ENCODE data around the gene XK.

XK gene

GRCh38 chrX:37714479-37714878 is 28.9 kb downstream of the XK start:
- H3K36me3 ChIP-seq (ENCODE audit: insufficient read depth, low read length): no peaks in the 10 kb centered on the region

GRCh38 chrX:37716602-37717001 is 31.0 kb downstream of the XK start:
- H3K9me3 ChIP-seq (ENCODE audit: insufficient read depth, low read depth, low read length): no peaks in the 10 kb centered on the region
- no peaks in the 10 kb centered on the region for H3K27me3 ChIP-seq (ENCODE audit: insufficient read depth, low read length)
- H3K9ac ChIP-seq (ENCODE audit: low read depth, low read length): no peak overlapping the region
- H3K4me1 ChIP-seq (ENCODE audit: insufficient read depth, low read length): no peaks in the 10 kb centered on the region
- no peaks in the 10 kb centered on the region for H3K36me3 ChIP-seq (ENCODE audit: insufficient read depth, low read length)
- no peak overlapping the region for H3K27ac ChIP-seq (ENCODE audit: low read depth, low read length)
- H3K4me3 ChIP-seq (ENCODE audit: low read length): no peak overlapping the region

More at GRCh38 chrX:37714479-37714878, 28.9 kb downstream of the XK start:
- H3K9me3 ChIP-seq (ENCODE audit: insufficient read depth, low read depth, low read length): no peaks in the 10 kb centered on the region
- H3K27ac ChIP-seq (ENCODE audit: low read depth, low read length): no peak overlapping the region
- H3K9ac ChIP-seq (ENCODE audit: low read depth, low read length): no peak overlapping the region
- no peak overlapping the region for H3K4me3 ChIP-seq (ENCODE audit: low read length)
- no peaks in the 10 kb centered on the region for H3K4me1 ChIP-seq (ENCODE audit: insufficient read depth, low read length)
- no peaks in the 10 kb centered on the region for H3K27me3 ChIP-seq (ENCODE audit: insufficient read depth, low read length)
- WGBS: 89% methylated on average over 2 of the region's 2 CpGs

GRCh38 chrX:37717708-37718107 is 32.1 kb downstream of the XK start:
- Histone ChIP-seq H3K27me3 (ENCODE audit: insufficient read depth, low read length) (no peaks in the 10 kb centered on the region), H3K4me1 (ENCODE audit: insufficient read depth, low read length) (no peaks in the 10 kb centered on the region), H3K9me3 (ENCODE audit: insufficient read depth, low read depth, low read length) (no peaks in the 10 kb centered on the region), H3K36me3 (ENCODE audit: insufficient read depth, low read length) (no peaks in the 10 kb centered on the region), H3K4me3 (ENCODE audit: low read length) (no peak overlapping the region), H3K9ac (ENCODE audit: low read depth, low read length) (no peak overlapping the region), H3K27ac (ENCODE audit: low read depth, low read length) (no peak overlapping the region)
- WGBS: no CpG with 5 or more reads among the region's 1 CpG

GRCh38 chrX:37722595-37722994 is 37.0 kb downstream of the XK start:
- Histone ChIP-seq H3K36me3 (ENCODE audit: insufficient read depth, low read length) (no peaks in the 10 kb centered on the region), H3K27ac (ENCODE audit: low read depth, low read length) (no peak overlapping the region), H3K9ac (ENCODE audit: low read depth, low read length) (no peak overlapping the region), H3K4me1 (ENCODE audit: insufficient read depth, low read length) (no peaks in the 10 kb centered on the region), H3K4me3 (ENCODE audit: low read length) (no peak overlapping the region), H3K9me3 (ENCODE audit: insufficient read depth, low read depth, low read length) (no peaks in the 10 kb centered on the region), H3K27me3 (ENCODE audit: insufficient read depth, low read length) (no peaks in the 10 kb centered on the region)
- 94% methylated on average over 1 of the region's 1 CpG for WGBS

- no peak overlapping the region for H3K4me3 ChIP-seq (ENCODE audit: low read length)
- H3K9me3 ChIP-seq (ENCODE audit: insufficient read depth, low read depth, low read length): no peaks in the 10 kb centered on the region
- no peaks in the 10 kb centered on the region for H3K36me3 ChIP-seq (ENCODE audit: insufficient read depth, low read length)
- H3K27me3 ChIP-seq (ENCODE audit: insufficient read depth, low read length): no peaks in the 10 kb centered on the region
- no peak overlapping the region for H3K27ac ChIP-seq (ENCODE audit: low read depth, low read length)
- no peak overlapping the region for H3K9ac ChIP-seq (ENCODE audit: low read depth, low read length)
- H3K4me1 ChIP-seq (ENCODE audit: insufficient read depth, low read length): no peaks in the 10 kb centered on the region
- 96% methylated on average over 3 of the region's 3 CpGs for WGBS
Measured at GRCh38 chrX:37726346-37726745, 40.8 kb downstream of the XK start.

- H3K9me3 ChIP-seq (ENCODE audit: insufficient read depth, low read depth, low read length): no peaks in the 10 kb centered on the region
- H3K4me1 ChIP-seq (ENCODE audit: insufficient read depth, low read length): no peaks in the 10 kb centered on the region
- H3K9ac ChIP-seq (ENCODE audit: low read depth, low read length): no peak overlapping the region
- 37% methylated on average over 2 of the region's 3 CpGs for WGBS
- no peak overlapping the region for H3K27ac ChIP-seq (ENCODE audit: low read depth, low read length)
- no peaks in the 10 kb centered on the region for H3K36me3 ChIP-seq (ENCODE audit: insufficient read depth, low read length)
- no peak overlapping the region for H3K4me3 ChIP-seq (ENCODE audit: low read length)
- no peaks in the 10 kb centered on the region for H3K27me3 ChIP-seq (ENCODE audit: insufficient read depth, low read length)
Measured at GRCh38 chrX:37745354-37745753, 59.8 kb downstream of the XK start.

- Histone ChIP-seq H3K27ac (ENCODE audit: low read depth, low read length) (no peak overlapping the region), H3K27me3 (ENCODE audit: insufficient read depth, low read length) (no peaks in the 10 kb centered on the region), H3K9ac (ENCODE audit: low read depth, low read length) (no peak overlapping the region), H3K4me1 (ENCODE audit: insufficient read depth, low read length) (no peaks in the 10 kb centered on the region), H3K9me3 (ENCODE audit: insufficient read depth, low read depth, low read length) (no peaks in the 10 kb centered on the region), H3K36me3 (ENCODE audit: insufficient read depth, low read length) (no peaks in the 10 kb centered on the region), H3K4me3 (ENCODE audit: low read length) (no peak overlapping the region)
- WGBS: 89% methylated on average over 1 of the region's 1 CpG
Measured at GRCh38 chrX:37745835-37746217, 60.2 kb downstream of the XK start.

- no peak overlapping the region for H3K4me3 ChIP-seq (ENCODE audit: low read length)
- WGBS: 92% methylated on average over 7 of the region's 7 CpGs
- H3K27ac ChIP-seq (ENCODE audit: low read depth, low read length): no peak overlapping the region
- H3K27me3 ChIP-seq (ENCODE audit: insufficient read depth, low read length): no peaks in the 10 kb centered on the region
- no peak overlapping the region for H3K9ac ChIP-seq (ENCODE audit: low read depth, low read length)
- no peaks in the 10 kb centered on the region for H3K4me1 ChIP-seq (ENCODE audit: insufficient read depth, low read length)
- no peaks in the 10 kb centered on the region for H3K36me3 ChIP-seq (ENCODE audit: insufficient read depth, low read length)
- no peaks in the 10 kb centered on the region for H3K9me3 ChIP-seq (ENCODE audit: insufficient read depth, low read depth, low read length)
Measured at GRCh38 chrX:37746218-37746941, 60.8 kb downstream of the XK start.

GRCh38 chrX:37746951-37747350 is 61.4 kb downstream of the XK start:
- Histone ChIP-seq H3K9ac (ENCODE audit: low read depth, low read length) (no peak overlapping the region), H3K27me3 (ENCODE audit: insufficient read depth, low read length) (no peaks in the 10 kb centered on the region)
- 86% methylated on average over 1 of the region's 1 CpG for WGBS

GRCh38 chrX:37752281-37752680 is 66.7 kb downstream of the XK start:
- Histone ChIP-seq H3K9me3 (ENCODE audit: insufficient read depth, low read depth, low read length) (no peaks in the 10 kb centered on the region), H3K36me3 (ENCODE audit: insufficient read depth, low read length) (no peaks in the 10 kb centered on the region), H3K9ac (ENCODE audit: low read depth, low read length) (no peak overlapping the region), H3K27me3 (ENCODE audit: insufficient read depth, low read length) (no peaks in the 10 kb centered on the region), H3K4me1 (ENCODE audit: insufficient read depth, low read length) (no peaks in the 10 kb centered on the region), H3K4me3 (ENCODE audit: low read length) (no peak overlapping the region), H3K27ac (ENCODE audit: low read depth, low read length) (no peak overlapping the region)
- WGBS: 88% methylated on average over 1 of the region's 2 CpGs

More at GRCh38 chrX:37746951-37747350, 61.4 kb downstream of the XK start:
- Histone ChIP-seq H3K36me3 (ENCODE audit: insufficient read depth, low read length) (no peaks in the 10 kb centered on the region), H3K27ac (ENCODE audit: low read depth, low read length) (no peak overlapping the region), H3K9me3 (ENCODE audit: insufficient read depth, low read depth, low read length) (no peaks in the 10 kb centered on the region), H3K4me1 (ENCODE audit: insufficient read depth, low read length) (no peaks in the 10 kb centered on the region), H3K4me3 (ENCODE audit: low read length) (no peak overlapping the region)

- Histone ChIP-seq H3K9ac (ENCODE audit: low read depth, low read length) (no peak overlapping the region), H3K36me3 (ENCODE audit: insufficient read depth, low read length) (no peaks in the 10 kb centered on the region), H3K4me1 (ENCODE audit: insufficient read depth, low read length) (no peaks in the 10 kb centered on the region), H3K4me3 (ENCODE audit: low read length) (no peak overlapping the region), H3K9me3 (ENCODE audit: insufficient read depth, low read depth, low read length) (no peaks in the 10 kb centered on the region), H3K27me3 (ENCODE audit: insufficient read depth, low read length) (no peaks in the 10 kb centered on the region), H3K27ac (ENCODE audit: low read depth, low read length) (no peak overlapping the region)
Measured at GRCh38 chrX:37752936-37753335, 67.3 kb downstream of the XK start.

GRCh38 chrX:37753384-37753783 is 67.8 kb downstream of the XK start:
- WGBS: 100% methylated on average over 2 of the region's 2 CpGs

More at GRCh38 chrX:37753384-37753783, 67.8 kb downstream of the XK start:
- Histone ChIP-seq H3K36me3 (ENCODE audit: insufficient read depth, low read length) (no peaks in the 10 kb centered on the region), H3K27ac (ENCODE audit: low read depth, low read length) (no peak overlapping the region), H3K9me3 (ENCODE audit: insufficient read depth, low read depth, low read length) (no peaks in the 10 kb centered on the region), H3K4me3 (ENCODE audit: low read length) (no peak overlapping the region), H3K27me3 (ENCODE audit: insufficient read depth, low read length) (no peaks in the 10 kb centered on the region), H3K4me1 (ENCODE audit: insufficient read depth, low read length) (no peaks in the 10 kb centered on the region), H3K9ac (ENCODE audit: low read depth, low read length) (no peak overlapping the region)
